SK-N-SH treated with all-trans-retinoic acid at 6 μM for 48 hours (cell line): ENCODE data around the gene NARF.

Experiments
- GLIS3 ChIP-seq: fragments of 250-450 bp; sonication (Bioruptor Pico); IDR thresholded peaks from 2 replicates; pipeline ENCODE4 v1.5.0; 2020; ENCODE audit warnings: mild to moderate bottlenecking, moderate library complexity
- PATZ1 ChIP-seq: fragments of 250-450 bp; sonication (Bioruptor Pico); IDR thresholded peaks from 2 replicates; pipeline ENCODE4 v1.8.0; 2020; ENCODE audit warnings: mild to moderate bottlenecking, moderate library complexity, borderline replicate concordance
- RARB ChIP-seq: fragments of 250-450 bp; sonication (Bioruptor Pico); IDR thresholded peaks from 2 replicates; pipeline ENCODE4 v1.8.0; 2021; ENCODE audit warnings: mild to moderate bottlenecking, moderate library complexity
- SNAI2 ChIP-seq: fragments of 250-450 bp; sonication (Bioruptor Pico); IDR thresholded peaks from 2 replicates; pipeline ENCODE4 v1.5.0; 2020; ENCODE audit warnings: mild to moderate bottlenecking, moderate library complexity
- TF ChIP-seq, protein P1 (sequence below): fragments of 250-450 bp; sonication (Bioruptor Pico); IDR thresholded peaks from 2 replicates; pipeline ENCODE4 v1.5.0; 2020; ENCODE audit warnings: mild to moderate bottlenecking, moderate library complexity

- TF ChIP-seq RARB (CRISPR knock-in tag): no peak
- TF ChIP-seq SNAI2 (CRISPR knock-in tag): no peak
- no peak for TF ChIP-seq PATZ1 (CRISPR knock-in tag)
- TF ChIP-seq GLIS3 (CRISPR knock-in tag): no peak
- TF ChIP-seq, protein P1, sequence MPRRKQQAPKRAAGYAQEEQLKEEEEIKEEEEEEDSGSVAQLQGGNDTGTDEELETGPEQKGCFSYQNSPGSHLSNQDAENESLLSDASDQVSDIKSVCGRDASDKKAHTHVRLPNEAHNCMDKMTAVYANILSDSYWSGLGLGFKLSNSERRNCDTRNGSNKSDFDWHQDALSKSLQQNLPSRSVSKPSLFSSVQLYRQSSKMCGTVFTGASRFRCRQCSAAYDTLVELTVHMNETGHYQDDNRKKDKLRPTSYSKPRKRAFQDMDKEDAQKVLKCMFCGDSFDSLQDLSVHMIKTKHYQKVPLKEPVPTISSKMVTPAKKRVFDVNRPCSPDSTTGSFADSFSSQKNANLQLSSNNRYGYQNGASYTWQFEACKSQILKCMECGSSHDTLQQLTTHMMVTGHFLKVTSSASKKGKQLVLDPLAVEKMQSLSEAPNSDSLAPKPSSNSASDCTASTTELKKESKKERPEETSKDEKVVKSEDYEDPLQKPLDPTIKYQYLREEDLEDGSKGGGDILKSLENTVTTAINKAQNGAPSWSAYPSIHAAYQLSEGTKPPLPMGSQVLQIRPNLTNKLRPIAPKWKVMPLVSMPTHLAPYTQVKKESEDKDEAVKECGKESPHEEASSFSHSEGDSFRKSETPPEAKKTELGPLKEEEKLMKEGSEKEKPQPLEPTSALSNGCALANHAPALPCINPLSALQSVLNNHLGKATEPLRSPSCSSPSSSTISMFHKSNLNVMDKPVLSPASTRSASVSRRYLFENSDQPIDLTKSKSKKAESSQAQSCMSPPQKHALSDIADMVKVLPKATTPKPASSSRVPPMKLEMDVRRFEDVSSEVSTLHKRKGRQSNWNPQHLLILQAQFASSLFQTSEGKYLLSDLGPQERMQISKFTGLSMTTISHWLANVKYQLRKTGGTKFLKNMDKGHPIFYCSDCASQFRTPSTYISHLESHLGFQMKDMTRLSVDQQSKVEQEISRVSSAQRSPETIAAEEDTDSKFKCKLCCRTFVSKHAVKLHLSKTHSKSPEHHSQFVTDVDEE: no peak
These were observed 41.8 kb upstream of the NARF start for GRCh38 chr17:82416771-82417170.
